ENCODE results near the gene CIAO2A.

CIAO2A gene

GRCh38 chr15:64093627-64094417, at the start of gene CIAO2A:
TSS of gene CIAO2A (minus strand) at chr15:64093838. CDS start at chr15:64093768, 70 bp downstream.
- peak within 1 kb of the TSS; percentile 94 for H3K27ac ChIP-seq
- TF ChIP-seq CTCF (conservative IDR thresholded peaks at IDR 0.05) = no peak

GRCh38 chr15:64143276-64143675, 49.6 kb upstream of the CIAO2A start:
- no peak for TF ChIP-seq CTCF (conservative IDR thresholded peaks at IDR 0.05)
- H3K27ac ChIP-seq = no peak overlapping the region

- no peak overlapping the region for H3K27ac ChIP-seq
- TF ChIP-seq CTCF (conservative IDR thresholded peaks at IDR 0.05) = no peak
Observed at GRCh38 chr15:64141798-64142512, 48.3 kb upstream of the CIAO2A start.

GRCh38 chr15:64138331-64138941, 44.8 kb upstream of the CIAO2A start:
- H3K27ac ChIP-seq = no peak overlapping the region
- TF ChIP-seq CTCF (conservative IDR thresholded peaks at IDR 0.05) = no peak

GRCh38 chr15:64137226-64137833, 43.7 kb upstream of the CIAO2A start:
- no peak for TF ChIP-seq CTCF (conservative IDR thresholded peaks at IDR 0.05)
- H3K27ac ChIP-seq = no peak overlapping the region

GRCh38 chr15:64136347-64136746, 42.7 kb upstream of the CIAO2A start:
- TF ChIP-seq CTCF (conservative IDR thresholded peaks at IDR 0.05) = no peak
- H3K27ac ChIP-seq = no peak overlapping the region

GRCh38 chr15:64134345-64134829, 40.7 kb upstream of the CIAO2A start:
- no peak overlapping the region for H3K27ac ChIP-seq
- TF ChIP-seq CTCF (conservative IDR thresholded peaks at IDR 0.05) = no peak

Measured in VCaP (cell line).